NCI-H446 (cell line): ENCODE results near the gene MRFAP1.
"Not testable (repeated sequence)": the region's sequence is repeated elsewhere in the genome, so short reads cannot be mapped to it uniquely, and the experiment has no call there.

ENCODE experiments used
- DNase-seq, 2 experiments: peaks; one replicate each; lab custom pipeline; 2025; lab: John Stamatoyannopoulos, UW

Gene MRFAP1

DNA sequence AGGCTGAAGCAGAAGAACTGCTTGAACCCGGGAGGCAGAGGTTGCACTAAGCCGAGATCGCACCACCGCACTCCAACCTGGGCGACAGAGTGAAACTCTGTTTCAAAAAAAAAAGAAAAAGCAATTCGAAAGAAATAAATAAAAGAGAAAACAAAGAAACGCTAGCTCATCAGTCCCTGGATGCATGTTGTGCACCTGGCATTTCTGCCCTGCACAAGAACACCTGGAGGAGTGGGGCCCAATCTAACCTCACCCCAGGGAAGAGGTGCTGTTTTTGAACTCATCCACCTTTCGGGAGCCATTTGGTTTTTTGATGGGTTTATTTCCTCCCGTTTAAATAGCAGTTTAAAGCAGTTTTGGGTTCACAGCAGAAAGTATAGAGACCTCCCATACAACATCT is 5.7 kb upstream of the MRFAP1 start:
- no peak for DNase-seq

DNA sequence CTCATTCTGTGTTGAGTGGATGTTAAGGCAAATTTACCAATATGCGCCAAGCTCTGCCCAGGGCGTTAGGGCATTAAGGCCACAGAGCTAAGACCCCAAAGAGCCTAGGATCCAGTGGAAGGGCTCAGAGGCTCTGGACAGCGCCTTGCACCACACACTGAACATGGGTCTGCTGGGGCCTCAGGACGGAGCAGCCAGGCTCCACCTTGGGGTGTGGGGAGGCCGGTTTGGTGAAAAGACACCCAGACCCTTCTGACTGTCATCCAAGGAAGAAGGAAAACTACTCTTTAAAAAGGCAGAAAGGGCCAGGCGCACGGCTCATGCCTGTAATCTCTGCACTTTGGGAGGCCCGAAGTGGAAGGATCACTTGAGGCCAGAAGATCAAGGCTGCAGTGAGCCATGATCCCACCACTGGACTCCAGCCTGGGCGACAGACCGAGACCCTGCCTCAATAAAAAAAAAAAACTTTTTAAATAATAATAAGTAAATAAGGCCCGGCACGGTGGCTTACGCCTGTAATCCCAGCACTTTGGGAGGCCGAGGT is 1.3 kb upstream of the MRFAP1 start:
- no peak for DNase-seq

DNA sequence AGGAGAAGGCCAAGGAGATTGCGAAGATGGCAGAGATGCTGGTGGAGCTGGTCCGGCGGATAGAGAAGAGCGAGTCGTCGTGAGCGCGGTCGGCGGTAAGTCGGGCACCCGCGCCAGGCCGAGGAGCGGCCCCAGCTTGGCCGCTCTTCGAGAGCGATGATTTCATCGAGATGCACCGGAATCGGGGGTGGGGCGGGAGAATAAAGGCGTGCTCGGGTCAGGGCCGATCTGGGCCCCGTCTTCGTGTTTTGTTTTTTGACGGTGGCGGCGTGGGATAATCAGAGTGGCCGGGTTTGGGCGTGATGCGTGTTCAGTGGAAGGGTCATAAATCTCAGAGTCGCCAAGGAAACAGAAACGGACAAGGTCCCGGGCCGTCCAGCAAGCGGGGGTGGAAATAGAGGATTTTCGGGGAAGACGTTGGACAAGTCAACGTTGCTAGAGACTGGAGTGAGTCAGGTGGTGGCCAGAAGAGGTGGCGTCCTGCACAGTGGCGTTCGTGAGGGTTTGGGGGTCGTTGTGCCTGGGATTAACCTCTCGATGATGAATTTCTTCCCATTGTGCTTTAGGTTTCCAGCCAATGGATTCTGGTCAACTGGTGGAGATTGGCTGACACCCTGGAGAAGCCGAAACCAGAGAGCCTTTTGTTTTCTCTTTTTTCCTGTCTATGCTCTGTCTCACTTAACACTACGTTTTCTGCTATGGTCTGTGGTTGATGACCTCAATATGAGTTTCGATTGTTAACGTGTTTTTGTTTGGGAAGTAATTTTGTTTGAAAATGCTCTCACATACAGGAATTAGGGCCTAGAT is 882 bp downstream of the MRFAP1 start:
- DNase-seq, result no peak

DNA sequence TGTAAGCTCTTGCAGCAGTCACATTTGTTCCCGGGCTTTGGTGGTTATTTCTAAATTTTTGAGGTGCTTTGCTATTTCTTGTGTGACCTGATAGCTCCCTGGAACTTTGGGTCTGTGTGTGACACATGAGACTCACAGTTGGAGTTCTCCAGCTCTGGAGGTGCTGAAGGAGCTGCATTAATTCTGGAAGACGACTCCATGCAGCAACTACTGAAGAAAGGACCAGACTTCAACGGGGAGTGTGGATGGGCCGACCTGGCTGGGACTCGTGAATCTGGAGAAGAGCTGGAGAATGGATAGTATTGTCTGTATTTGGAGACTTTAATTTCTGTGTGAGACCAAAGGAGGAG is 1.5 kb downstream of the MRFAP1 start:
- no peak for DNase-seq

DNA sequence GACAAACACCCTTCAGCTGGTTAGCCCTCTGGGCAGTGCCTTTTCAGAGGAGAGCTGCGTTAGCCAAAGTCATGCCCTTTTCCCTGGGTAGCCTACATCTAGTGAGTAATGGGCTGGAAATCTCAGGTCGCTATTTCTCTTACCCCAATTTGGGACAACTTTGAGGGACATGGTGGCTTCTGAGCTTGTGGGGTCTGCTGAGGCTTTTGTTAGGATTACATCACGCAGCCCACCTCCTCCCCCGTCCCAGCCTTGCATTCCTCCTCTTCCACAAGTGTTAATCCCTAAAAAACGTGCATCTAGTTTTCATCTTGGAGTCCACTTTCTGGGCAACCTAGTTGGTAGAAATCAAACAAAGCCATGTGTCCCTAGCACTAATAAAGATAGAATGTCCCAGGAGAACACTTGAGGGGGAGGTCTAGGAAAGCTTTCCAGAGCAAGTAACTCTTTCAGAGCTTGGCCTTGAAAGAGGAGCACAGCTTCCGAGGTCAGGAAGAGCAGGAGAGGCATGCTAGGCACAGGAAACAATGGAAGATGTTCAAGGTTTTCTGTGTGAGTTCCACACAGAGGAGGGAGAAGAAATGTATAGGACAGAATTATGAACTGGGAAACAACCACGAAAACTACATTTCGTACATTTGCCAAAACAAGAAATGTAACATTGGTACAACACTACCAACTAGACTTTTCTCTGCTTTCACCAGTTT is 2.8 kb downstream of the MRFAP1 start:
- no peak for DNase-seq

DNA sequence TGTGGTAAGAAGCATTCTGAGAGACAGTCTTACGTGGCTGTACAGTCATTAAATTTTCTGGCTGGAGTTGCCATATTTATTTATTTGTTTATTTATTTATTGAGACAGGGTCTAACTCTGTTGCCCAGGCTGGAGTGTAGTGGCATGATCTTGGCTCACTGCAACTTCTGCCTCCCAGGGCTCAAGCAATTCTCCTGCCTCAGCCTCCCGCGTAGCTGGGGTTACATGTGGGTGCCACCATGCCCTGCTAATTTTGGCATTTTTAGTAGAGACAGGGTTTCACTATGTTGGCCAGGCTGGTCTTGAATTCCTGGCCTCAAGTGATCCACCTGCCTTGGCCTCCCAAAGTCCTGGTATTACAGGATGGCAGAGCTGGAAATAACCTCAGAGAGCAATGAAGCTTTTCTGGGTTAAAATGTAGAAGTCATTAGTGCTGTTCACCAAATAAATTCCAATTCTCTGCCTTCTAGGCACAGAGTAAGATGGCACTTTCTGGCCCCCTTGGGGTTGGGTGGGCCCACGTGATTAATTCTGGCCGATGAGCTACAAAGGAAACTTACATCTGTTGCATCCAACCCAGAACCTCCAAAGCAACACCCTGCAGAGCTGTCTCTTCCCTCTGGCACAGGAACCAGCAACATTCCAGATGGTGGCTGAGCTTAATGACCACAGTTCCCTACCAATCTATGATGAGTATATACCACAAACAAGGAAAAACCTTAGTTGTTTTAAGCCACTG is 4.5 kb downstream of the MRFAP1 start:
- DNase-seq, result no peak

DNA sequence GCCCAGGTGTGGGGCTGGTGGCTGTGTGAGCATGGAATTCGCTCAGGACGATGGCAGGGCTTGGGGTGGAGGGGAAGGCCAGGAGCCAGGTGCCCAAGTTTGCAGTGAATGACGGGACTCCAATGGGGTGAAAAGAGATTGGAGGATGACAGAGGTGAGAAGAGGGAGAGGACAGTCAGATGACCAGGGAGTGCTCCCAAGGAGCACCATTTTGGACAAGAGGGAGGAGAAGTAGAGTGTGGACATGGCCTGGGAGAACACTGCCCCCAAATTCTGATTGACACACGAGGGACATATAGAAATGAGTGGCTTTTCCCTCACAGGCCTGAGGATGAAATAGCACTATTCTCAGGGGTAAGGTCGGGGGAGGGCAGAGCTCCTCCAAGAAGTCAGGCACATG is 6.7 kb downstream of the MRFAP1 start:
- DNase-seq, result no peak

DNA sequence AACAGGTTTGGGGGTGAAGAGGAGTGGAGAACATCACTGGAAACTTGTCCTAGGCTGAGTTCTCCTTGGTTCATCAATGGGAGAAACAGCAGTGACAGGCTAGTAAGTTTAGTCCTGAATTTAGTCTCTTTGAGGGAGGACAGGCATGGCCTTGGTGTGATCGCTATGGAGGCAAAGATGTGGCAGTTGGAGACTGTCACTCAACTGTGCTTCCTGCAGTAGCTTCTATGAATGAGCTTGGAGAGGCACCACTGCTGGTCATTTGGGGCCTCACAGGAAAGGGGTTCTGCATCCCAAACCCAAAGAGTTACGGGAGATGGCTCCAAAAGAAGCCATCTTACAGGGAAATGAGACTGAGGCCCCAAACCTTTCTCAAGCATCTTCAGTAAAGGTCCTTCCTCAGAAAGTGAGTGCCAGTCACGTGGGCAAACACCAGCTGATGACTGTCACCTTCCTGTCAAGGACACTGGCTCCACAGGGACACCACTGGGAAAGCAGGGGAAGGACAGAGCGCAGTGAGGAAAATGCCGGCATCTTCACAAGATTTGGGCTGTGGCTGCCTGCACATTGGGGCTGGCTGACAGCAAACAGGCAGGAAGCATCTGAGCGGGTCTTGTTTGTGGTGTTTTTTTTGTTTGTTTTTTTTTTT is 7.2 kb downstream of the MRFAP1 start:
- no peak for DNase-seq

DNA sequence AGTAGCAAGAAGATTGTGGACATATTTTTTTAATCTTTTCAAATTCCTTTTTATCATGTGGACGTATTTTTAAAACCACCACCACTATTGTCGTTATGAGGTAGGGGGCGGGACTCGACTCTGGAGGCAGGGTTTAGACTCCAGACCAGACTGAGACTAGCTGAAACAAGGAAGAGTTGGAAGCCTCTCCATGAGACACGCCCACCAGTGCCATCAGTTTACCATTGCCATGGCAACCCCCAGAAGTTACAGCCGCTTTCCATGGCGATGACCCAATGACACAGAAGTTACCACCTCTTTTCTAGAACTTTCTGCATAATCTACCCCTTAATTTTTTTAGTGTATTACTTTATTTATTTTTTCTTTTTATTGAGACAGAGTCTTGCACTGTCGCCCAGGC is 8.7 kb downstream of the MRFAP1 start:
- DNase-seq, result no peak

DNA sequence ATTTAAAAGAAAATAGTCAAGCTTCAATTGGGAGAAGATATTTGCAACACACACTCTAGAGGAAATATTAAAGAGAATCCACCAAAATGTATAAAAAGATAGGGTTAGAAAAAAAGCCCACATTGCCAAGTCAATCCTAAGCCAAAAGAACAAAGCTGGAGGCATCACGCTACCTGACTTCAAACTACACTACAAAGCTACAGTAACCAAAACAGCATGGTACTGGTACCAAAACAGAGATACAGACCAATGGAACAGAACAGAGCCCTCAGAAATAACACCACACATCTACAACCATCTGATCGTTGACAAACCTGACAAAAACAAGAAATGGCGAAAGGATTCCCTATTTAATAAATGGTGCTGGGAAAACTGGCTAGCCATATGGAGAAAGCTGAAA is 13.7 kb downstream of the MRFAP1 start:
- not testable (repeated sequence) for DNase-seq

DNA sequence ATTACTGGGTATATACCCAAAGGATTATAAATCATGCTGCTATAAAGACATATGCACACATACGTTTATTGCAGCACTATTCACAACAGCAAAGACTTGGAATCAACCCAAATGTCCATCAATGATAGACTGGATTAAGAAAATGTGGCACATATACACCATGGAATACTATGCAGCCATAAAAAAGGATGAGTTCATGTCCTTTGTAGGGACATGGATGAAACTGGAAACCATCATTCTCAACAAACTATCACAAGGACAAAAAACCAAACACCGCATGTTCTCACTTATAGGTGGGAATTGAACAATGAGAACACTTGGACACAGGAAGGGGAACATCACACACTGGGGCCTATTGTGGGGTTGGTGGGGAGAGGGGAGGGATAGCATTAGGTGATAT is 14.8 kb downstream of the MRFAP1 start:
- not testable (repeated sequence) for DNase-seq

DNA sequence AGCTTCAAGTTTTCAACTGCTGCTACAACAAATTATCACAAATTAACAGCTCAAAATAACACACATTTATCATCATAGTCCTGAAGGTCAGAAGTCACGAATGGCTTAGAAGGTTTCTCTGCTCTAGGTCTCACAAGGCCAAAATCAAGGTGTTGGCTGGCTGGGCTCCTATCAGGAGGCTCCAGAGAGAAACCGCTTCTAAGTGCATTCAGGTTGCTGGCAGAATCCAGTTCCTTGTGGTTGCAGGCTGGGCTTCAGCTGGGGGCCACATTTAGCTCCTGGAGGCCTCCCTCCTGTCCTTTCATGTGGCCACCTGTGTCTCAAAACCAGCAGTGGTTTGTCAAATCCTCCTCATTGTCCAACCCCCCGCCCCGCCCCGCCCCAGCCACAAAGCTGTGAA is 15.4 kb downstream of the MRFAP1 start:
- DNase-seq, result no peak

DNA sequence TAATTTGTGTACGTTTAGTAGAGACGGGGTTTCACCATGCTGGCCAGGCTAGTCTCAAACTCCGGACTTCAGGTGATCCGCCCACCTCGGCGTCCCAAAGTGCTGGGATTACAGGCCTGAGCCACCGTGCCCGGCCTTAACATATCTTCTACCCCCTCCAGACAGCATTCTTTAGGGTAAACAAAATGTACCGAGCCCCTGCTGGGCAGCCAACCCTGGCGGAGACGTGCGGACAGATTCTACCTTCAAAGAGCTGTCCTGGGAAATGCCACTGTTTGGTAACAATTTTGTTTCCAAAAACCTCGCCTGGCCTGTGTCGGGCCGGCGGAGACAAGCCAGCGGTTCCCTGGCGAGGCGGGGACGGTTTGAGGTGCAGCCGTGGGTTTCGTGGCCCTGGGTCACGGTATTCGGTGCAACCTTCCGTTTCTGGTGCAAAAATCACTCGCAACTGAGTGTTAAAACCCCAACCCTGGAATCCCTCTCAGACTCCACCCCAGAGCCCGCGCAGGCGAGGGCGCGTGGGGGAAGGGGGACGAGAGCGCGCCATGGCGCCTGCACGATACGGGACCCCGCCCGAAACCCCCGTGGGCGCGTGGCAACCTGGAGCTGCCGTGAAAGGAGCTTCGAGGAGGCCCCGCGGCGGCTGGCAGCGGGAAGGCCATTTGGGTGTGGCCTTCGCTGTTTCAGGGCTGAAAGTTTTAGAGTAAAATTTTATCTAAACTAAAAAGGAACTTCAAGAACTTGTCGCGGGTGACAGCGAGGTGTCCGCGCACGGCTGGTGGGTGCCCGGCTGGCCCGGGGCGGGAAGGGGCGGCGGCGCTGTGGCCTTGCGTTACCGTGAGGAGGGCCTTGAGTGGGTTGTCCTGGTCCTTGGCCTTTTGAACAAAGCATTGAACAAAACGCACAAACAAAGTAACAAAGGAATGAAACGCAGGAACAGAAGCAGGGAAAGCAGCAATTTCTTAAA is 17.0 kb downstream of the MRFAP1 start:
- no peak for DNase-seq

DNA sequence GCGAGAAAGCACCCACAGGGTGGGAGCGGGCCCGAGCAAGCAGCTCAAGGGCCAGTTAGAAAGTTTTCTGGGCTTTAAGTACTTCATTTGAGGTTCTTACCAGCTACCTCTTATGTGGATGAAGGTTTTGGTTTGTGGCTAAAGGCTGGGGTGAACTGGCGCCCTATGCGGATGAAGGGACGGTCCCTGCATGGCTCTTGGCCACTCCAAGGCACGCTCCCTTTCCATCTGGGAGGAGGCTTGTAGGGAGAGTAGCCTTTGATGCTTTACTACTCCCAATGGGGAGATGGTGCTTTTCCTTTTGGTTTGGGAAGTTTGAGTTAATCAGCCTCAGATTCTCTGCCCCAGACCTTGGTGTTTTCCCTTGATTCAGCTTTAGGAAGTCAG is 17.7 kb downstream of the MRFAP1 start:
- no peak for DNase-seq

DNA sequence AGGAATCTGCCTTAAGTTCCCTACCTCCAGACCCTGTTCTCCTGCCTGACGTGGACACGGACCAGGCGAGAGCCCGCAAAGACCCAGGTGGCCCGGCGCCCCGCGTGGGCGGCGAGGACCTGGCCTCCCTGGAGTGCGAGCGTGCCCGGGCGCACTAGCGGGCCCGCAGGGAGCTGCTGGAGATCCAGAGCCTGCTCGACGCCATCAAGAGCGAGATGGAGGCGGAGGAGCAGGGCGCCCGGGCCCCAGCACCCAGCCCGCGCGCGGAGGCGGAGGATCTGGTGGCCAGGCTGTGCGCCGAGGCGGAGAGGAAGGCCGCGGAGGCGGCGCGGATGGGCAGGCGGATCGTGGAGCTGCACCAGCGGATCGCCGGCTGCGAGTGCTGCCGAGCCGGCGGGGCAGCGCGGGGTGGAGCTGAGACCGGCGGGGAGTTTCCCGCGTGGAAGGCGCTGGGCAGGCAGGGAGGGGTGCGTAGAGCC is 18.2 kb downstream of the MRFAP1 start:
- no peak for DNase-seq

DNA sequence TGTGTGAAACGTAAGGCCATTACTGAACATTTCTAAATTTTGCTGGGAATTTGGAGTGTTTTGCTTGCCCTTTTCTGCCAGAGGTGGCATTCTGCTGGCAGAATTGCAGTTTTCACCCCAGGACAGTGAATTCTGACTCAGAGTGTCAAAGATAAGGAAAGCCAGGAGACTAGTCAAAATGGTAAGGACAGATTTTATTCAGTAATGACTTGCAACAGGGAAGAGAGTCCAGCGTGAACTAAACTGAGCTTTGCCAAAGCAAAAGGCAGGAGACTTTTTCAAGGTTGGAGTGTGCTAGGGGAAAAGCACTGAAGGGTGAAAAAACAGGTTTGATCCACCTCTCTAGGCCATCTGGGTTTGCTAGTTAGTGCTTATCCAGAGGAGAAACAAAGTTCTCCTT is 19.4 kb downstream of the MRFAP1 start:
- no peak for DNase-seq

DNA sequence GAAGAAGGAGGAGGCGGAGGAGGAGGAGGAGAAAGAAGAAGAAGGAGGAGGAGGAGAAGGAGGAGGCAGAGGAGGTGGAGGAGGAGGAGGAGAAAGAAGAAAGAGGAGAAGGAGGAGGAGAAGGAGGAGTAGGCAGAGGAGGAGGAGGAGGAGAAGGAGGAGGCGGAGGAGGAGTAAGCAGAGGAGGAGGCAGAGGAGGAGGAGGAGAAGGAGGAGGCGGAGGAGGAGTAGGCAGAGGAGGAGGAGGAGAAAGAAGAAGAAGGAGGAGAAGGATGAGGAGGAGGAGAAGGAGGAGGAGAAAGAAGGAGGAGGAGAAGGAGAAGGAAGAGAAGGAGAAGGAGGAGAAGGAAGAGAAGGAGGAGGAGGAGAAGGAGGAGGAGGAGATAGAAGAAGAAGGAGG is 19.9 kb downstream of the MRFAP1 start:
- no peak for DNase-seq

DNA sequence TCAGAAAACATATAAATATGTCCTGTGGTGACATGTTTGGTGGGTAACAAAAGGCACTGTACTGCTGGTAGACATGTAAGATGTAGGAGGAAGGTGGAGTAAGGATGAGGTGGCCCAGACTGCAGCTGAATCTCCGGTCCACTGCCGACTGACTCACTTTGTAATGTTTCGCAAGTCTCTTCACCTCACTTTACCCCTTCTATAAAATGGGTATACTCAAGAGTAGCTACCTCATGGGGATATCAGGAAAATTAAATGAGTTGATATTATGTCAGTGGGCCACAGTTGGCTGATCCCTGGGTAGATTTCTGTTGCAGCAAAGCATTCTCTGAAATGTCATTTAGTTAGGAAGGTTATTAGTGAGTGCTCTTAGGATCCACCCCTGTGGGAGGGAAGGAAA is 22.1 kb downstream of the MRFAP1 start:
- DNase-seq, result no peak

DNA sequence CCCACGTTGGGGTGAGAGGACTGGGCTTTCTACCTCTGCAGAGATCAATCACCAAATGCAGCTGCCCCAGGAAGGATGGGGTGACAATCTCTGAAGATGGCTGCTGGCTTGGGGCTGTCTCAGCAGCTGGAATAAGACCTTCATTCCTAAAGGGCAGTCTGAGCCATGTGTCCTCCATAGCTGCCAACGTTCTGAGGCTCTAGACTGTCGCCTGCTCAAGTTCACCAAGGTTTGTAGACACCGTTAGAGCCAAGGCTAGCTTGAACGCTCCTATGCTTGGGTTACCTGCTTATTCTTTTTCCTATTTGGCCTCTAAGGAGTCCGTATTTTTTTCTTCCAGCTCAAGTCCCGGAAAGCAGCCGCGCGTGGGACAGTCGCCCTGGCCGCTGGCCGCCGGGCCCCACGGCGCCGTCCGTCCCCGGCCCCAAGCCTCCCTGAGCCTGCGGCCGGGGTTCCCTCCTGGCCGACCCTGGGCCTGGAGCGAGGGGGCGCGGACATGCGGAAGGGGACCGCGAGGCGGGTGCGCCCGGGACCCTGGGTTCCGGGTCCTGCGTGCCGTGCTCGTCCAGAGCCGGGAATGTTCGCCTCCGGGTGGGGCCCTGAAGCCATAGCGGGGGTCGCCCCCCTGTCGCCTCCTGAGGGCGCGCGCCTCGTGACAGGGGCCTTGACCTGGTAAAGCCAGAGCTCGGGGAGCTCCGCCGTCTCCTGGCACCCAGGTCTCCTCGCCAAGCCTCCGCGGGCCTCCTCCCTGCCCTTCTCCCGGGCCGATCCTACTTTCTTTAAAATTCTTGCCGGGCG is 23.3 kb downstream of the MRFAP1 start:
- DNase-seq, result no peak

DNA sequence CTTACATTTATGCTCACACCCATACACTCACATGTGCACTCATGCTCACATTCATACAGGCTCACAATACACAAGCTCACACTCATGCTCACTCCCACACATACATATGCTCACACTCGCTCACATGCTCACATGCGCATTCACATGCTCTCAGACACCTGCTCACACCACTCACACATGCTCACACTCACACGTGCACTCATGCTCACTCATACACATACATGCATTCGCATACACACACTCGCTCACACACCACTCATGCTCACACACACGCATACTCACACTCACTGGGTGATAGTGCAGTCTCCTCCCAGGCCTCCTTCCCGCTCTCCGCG is 24.8 kb downstream of the MRFAP1 start:
- DNase-seq, result no peak
